GM21619 (cell line): ENCODE measurements around the gene GALNT18.
A peak's percentile ranks its signal among the peaks of the same experiment; 100 is the strongest.

Experiments
- ATAC-seq: cut with Tn5 transposase; IDR thresholded peaks from one replicate; pipeline ENCODE4 v1.9.1; 2021; ENCODE audit not compliant: unreplicated experiment

Gene GALNT18

DNA sequence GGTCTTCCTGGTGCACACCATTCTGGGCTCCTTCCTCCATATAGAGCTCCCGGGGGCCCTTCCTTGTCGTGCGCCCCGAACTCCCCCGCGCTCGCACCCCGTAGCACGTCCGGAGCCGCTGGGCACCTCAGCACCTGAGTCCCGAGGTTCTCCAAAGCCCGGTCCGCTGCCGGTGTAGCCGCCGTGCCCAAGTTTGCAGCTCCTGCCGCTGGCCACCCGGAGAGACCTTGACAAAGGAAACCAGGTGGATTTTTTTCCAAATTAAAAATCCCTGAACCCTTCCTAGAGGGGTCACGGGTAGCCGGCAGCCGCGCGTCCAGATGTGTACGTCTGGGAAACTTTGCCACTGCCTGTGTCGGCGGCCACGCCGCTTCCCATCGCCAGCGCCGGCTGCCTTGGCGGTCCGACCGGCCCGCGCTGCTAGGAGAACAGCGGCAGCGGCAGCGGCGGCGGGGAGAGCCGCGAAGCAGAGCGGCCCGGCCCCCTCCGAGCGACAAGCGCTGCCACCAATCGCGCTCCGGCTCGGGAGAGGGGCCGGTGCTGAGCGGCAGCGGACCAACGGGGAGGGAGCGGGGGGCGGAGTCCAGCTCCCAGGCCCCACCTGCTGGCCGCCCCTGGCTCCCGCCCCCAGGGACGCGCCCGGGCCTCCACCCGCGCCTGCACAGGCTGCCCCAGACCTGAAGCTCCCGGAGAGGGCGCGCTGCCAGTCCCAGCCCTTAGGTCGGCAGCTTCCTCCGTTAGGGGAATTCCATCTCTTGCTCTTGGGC is at the start of gene GALNT18:
Gene GALNT18, minus strand, starts transcription at position 433 of the 767 bp plus-strand sequence.
- peak; percentile 95 for ATAC-seq

DNA sequence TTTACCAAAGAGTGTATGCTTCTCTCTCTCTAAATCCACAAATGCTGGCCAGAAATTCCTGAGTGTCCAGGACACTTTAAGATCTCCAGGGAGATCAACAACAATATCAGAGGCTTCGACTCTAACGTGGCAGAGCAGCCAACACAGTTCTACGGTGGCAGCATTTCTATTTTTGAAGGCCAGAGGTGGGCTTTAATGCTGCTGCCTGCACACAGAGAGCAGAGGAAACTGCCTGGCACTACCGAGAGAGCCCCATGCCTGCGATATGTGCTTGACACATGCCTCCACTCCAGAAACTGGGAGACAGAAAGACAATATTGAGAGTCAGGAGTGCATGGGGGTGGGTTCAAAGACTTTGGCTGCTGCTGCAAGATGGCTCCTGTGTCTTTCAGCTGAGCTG is 48.8 kb upstream of the GALNT18 start:
- no peak for ATAC-seq

DNA sequence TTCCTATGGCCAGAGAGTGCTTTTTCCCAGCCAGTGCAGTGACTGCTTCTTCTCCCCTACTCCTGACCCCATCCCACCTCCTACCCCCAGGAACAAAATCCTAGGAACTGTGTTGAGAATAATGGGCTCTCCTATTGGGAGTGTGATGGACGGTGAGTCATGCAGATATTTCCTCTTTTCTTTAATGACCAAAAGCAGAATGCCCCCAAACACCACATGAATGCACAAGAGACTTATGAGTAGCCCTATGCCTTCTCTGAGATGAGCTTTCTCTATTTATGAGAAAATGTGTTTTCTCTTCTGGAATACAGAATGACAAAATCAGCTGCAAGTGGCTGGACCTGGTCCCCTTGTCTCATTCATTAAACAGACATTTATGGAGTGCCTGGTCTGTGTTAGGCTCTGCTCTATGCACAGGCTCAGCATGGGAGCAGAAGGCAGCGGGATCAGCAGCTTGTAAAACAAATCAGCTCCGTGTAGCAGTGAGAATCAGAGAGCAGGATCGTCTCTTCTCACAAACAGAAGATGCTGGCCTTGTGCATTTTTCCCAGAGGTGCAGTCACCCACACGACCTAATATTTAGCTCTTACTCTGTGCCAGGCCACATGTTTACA is 47.5 kb upstream of the GALNT18 start:
- ATAC-seq, result no peak

DNA sequence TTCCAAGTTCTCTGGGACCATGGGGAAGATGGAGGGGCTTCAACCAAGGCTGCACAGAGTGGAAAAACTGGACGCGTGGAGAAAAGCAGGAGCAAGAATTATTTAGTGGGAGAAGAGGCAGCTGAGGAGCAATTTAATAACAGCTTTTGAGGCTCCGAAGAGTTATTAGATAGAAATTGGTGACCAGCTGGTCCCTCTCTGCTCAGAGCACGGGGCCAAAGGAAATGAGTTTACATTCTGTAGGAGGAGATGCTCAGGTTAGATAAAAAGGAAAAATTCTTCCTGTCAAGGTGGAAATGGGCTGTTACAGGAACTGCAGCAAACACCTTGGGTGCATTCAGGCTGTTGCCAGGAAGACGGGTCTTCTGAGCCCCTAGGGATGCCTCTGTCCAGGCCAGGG is 47.0 kb upstream of the GALNT18 start:
- ATAC-seq, result no peak

DNA sequence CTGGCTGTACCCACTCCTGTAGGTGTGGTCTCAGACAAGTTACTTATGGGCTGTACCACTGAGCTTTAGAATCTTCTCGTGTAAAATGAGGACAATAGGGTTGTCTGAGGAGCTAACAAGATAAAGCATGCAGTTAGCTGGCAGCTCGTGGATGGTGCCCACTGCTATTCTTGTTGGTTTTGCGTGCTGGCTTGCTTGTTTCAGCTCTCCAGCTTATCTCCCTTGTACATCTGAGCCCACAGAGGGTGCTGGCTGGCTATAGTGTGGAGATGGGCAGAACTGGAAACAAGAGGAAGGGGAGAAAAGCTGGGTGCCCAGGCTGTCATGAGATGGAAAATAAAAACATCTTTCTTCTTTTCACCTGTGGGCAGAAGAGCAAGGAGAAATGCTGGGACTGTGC is 46.5 kb upstream of the GALNT18 start:
- no peak for ATAC-seq

DNA sequence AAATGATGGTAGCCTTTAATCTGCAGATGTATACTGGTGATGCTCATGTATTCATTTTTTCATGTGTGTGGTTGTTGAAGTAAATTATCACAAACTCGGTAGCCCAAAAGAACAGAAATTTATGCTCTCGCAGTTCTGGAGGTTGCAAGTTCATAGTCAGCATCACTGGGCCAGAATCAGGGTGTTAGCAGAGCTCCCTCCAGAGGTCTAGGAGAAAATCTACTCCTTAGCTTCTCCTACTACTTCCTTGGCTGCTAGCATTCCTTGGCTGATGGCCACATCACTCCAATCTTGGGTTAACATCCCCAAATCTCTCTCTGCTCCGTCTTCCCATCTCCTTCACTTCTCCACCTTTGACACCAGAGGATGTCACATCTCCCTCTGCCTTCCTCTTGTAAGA is 45.3 kb upstream of the GALNT18 start:
- no peak for ATAC-seq

DNA sequence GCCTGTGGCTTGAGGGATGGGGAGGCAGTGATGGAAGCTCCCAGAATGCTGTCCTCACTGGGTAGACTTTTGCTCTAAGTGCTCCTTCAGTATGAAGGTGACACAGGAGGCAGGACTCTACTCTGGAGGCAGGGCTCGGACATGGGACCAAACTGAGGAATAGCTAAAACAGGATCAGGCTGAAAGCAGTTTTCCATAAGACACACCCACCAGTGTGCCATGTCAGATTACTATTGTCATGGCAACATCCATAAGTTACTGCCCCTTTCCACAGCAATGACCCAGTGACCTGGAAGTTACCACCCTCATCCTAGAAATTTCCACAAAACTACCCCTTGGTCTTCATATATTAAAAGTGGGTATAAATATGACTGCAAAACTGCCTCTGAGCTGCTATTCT is 43.6 kb upstream of the GALNT18 start:
- no peak for ATAC-seq

DNA sequence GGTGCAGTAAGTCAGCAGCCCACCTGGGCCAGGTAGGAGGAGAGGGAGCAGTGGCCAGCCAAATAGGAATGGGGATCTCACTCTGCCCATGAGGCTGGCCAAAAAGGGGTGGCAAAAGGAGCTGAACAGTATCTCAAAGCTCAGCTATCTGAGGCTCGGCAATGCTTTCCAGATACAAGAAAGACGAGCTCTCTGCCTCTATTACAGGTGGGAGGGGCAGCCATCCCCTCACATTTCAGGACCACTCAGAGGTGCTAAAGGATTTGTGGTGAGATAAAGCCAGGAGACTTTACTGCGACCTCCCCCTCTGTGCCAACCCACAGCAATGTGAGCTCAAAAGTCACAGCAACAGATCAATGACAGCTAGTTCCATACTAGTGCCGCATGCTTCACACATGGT is 42.1 kb upstream of the GALNT18 start:
- ATAC-seq, result no peak

DNA sequence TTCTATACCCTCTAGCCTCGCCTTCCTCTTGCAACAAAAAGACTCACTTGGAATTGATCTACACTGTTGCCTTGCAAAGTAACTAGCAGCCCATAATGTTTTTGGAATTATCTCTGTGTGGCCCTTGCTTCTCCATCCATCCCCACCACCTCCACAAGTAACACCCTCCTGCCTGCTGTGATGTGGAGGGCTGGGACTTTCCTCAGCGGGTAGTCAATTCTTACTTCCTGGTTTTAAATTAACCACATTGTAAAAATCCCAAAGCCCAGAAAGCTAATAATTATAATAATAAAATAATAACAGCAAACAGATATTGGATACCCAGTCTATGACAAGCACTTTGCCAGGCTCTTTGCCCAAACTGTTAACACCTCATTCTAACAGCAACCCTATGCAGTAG is 40.8 kb upstream of the GALNT18 start:
- no peak for ATAC-seq

DNA sequence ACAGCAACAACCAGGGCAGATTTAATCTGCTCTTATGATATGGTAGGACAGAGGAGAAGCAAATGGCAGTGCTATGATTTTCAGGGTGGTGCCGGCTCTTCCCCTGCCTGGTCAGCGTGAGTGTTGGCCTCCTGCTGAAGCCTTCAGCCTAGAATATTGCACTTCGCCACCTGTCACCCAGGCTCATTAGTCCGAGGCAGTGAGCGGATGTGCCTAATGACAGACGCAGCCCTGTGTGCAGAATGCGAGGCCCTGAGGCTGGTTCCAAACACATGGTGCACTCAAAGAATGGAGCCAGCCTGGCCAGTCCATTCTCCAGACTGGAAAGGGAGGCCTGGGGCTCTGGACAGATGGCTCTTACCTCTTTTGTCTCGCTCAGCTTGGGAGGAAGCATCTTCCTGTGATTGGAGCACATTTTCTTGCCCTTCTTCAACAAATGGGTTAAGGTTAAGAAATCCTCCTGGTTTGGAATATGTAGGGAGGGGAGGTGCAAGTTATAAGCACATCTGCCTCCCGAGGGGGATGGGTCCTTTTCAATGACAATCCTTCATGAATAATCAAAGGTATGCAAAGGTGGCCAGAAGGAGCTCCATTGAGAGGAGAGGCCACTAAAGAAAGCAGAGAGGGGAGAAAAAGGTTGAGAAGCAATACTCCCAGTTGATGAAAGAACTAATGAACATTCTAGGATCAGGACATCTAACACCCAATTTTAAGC is 39.7 kb upstream of the GALNT18 start:
- no peak for ATAC-seq

DNA sequence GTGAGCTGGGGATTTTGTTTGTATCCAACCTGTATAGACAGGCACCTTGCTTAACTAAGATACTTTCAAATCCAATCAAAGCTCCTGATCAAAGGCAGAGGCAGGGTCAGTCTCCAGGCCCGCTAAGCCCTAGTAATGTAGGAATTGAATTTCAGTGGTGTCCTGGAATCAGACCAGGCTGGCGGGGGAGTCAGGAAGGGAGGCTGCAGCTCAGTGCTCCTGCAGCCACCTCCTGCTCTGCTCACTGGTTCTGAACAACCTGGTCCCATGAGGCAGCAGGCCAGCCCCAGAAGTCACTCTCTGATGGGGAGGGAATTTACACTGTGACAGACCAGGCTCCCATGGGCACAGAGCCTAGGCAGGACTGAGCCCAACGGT is 38.5 kb upstream of the GALNT18 start:
- no peak for ATAC-seq

DNA sequence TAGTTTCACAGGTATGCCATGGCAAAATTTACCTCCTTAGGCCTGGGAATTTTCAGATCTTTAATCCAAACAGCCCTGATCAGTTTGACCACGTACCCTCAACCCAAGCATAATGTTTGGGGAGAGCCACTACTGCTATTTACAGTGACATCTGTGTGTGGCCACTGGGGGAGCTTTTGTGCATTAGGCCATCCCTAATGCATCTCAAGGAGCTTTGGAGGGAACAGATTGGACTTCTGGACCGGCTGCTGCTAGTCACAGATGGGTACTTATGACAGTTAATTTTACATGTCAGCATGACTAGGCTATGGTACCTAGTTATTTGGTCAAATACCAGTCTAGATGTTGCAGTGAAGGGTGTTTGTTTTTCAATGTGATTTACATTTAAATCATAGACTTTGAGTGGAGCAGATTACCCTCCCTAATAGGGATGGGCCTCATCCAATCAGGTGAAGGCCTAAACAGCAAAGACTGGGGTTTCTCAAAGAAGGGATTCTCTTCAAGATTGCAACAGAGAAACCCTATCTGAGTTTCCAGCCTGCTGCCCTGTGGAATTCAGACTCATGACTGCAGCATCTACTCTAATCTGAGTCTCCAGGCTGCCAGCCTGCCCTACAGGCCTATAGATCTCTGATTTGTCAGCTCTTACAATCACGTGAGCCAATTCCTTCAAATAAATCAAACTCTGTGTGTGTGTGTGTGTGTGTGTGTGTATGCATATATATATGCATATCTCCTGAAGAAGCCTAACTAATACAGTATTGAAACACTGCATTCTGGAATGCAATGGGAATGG is 38.0 kb upstream of the GALNT18 start:
- no peak for ATAC-seq

DNA sequence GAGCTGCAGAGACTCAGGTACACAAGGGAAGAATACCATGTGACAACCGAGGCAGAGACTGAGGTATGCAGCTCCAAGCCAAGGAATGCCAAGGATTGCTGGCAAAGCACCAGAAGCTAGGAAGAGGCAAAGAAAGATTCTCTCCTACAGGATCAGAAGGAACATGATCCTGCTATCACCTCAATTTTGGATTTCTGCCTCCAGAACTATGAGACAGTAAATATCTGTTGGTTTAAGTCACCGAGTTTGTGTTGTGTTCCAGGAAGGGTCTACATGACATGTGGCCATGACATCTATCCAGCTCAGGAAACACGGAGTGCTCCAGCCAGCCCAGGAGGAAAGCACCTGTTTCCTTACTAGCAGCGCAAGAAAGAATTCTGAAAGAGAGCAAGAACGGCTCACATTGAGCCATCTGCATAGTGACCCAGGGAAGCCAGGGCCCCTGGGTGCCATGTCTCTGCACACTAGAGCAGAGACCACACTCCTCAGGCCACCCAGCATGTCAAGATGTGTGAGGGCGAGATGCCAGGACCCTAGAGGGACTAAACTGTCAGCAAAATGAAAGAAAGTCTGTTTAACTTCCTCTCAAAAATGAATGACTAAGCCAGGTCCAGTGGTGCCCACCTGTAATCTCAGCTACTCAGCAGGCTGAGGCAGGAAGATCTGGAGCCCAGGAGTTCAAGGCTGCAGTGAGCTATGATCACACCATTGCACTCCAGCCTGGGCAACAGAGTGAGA is 35.6 kb upstream of the GALNT18 start:
- ATAC-seq, result no peak

DNA sequence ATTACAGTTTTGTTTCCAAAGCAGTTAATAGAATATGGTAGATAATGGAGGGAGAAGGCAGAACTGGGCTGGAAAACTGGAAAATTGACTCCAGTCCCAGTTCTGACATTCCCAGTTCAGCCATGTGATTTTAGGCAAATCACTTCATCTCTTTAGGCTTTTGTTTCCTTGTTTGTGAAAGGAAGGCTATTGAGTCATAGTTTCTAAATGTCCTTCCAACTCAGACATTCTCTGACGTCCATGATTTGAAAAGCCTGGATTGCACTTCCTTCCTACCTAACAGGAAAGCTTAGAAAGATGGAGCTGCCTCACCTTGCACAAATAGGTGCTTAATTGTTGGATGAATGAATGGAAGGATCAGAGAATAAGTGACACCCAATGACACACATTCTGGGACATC is 19.8 kb upstream of the GALNT18 start:
- no peak for ATAC-seq

DNA sequence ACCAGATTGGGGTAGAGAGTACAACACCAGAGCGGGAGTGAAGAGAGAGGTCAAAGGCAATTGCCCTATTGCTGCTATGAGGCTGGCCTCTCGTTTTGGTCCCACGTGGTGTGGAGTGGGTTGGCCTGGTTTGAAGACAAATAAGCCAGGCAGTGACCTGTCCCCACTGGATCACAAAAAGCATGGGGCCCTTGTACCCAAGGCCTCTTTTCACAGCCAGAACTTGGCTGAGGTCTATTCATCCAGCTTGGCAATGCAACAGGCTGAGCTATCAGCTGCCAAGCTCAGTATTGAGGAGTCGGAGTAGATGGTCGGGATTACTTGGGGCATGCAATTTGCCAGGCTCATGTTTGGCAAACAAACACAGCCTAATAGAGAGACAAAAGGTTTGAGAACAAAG is 19.2 kb upstream of the GALNT18 start:
- no peak for ATAC-seq

DNA sequence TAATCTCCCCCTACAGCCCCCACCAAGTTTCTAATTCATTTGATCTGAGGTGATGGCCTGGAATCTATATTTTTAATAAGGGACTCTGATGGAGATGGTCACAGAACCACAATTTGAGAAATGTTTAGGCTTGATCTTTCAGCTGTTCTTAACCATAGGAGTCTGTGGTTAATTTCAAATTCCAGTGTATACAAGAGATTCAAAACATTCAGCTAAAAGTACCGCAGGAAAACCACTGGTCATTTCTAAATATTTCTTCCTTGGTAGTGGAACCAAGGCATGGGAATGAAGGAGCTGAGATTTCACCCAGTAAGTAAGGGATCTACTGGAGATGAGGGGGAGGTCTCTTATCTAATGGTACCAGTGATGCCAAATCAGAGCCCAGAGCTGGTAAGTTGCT is 18.3 kb upstream of the GALNT18 start:
- ATAC-seq, result no peak

DNA sequence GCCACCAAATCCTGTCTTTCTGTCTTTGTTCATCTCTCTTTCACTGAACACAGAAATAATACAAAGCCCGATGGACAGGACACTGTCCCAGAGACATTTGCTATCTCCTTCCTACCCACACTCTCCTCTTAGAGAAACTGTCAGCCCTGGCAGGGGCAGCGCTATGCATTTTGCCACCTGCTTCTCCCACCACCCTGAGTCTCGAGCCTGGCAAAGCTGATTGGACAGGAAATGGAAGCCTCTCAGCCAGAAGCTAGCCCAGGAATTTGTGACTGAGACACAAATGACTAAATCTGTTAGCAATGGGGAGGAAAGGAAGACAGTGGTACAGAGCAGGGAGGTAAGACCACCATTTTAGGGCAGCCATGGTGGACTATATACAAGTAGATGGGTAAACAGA is 14.9 kb upstream of the GALNT18 start:
- ATAC-seq, result no peak

DNA sequence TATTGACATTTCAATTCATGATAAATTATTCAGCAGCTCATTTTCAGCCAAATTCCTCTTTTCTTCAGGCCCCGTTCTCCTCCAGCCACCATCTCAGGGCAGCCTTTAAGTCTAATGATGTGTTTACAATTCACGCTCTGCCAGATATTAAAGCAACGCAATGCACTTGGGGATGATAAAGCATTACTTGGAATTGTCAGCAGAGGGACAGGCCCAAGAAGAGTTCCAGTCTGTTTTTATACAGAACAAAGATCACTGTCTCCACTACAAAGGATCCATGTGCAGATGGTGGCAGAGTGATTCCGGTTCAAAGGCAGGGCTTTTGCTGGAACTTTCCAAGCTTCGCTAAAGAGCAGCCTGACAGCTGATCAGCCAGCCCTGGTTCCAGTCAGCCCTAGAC is 13.6 kb upstream of the GALNT18 start:
- no peak for ATAC-seq

DNA sequence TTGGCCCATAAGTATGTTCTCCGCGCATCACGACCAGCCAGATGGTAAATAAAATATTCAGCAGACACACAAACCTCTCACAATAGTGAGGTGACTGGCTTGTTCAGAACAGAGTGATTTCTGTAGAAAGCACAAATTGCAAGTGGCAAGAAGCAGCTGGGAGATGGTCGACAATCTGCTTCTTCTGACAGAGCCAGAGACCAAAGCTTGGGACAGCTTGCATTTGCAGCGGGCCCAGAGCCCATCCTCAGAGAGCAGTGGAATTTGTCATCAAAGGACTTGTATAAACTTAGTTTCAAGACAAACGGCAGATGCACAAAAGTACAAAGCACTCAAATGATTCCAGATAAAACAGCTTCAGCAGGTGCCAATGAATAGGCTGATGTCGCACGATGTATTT is 7.6 kb upstream of the GALNT18 start:
- no peak for ATAC-seq

DNA sequence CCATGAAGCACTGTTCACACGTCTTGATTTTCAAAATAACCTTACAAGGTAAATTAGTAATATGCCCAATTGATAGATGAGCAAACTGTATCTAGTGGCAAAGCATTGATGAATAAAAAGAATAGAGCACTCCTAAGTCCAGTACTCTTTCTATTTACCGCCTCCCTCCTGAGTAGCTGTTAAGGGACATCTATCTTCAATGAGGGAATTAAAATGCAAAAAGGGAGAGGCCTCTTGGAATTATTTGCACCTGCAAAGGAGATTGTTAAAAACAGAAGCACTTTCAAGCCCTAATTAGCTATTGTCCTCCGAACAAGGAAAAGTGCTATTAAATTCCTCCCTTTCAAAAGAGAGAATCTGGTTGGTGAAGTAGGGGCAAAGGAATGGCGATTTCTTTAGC is 6.8 kb upstream of the GALNT18 start:
- no peak for ATAC-seq

DNA sequence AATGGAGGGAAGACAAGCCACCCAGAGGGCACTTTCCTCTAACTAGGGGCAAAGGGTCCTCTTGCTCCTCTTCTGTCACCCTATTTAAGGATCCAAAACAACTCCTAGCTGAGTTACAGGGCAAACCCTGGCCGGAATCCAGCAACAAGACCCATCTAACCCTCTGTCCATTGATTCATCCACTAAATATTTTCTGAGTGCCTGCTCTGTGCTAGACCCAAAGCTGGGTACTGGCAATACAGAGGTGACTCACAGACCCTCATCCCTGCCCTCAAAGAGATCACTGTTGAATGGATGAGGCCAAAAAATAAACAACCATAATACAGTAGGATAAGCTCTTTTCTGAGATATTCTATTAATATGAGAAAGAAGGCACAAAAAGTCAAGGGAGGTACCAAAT is 4.3 kb upstream of the GALNT18 start:
- no peak for ATAC-seq
